CD4-positive, alpha-beta T cell treated with Interleukin-10 for 1 hour (primary cell): ENCODE results near the gene FAM117B.
"Not testable (repeated sequence)": the region's sequence is repeated elsewhere in the genome, so short reads cannot be mapped to it uniquely, and the experiment has no call there.

ENCODE experiments used
- DNase-seq: peaks from one replicate; pipeline ENCODE4 v3.0.0-alpha.2; 2020

FAM117B gene

DNA sequence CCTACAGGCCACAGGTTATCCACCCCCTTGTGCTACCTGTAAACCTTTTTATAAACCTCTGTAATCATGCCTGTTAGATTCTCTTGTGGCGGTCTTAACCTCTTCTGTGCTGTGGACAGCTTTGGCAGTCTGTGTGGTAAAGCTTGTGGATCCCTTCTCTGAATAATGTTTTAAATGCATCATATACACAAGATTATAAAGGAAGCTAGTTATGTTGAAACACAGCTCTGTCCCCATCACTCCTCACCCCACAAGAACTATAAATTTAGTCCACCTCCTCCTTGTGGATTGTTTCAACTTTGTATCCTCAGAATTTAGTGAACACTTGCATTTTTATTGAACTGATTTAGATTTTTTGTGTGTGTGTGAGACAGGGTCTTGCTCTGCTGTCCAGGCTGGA is 129.1 kb downstream of the FAM117B start:
- no peak for DNase-seq

DNA sequence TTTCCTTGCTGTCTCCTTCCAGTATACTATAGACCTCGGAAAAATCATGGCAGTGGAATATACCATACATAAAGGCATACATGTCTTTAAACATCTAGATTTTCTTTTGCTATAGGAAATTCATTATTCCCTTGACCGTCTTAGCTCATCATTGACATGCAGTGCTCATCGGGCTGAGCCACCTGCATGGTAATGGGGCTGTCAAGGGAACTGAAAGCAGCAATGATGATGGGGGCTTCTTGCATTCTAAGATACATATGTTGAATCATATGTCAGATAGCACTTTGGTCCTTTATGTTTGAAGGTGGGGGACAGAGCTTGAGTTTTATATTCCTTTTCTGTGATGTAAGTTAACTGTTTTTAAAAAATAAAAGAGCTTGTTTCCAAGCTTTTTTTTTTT is 130.2 kb downstream of the FAM117B start:
- no peak for DNase-seq

DNA sequence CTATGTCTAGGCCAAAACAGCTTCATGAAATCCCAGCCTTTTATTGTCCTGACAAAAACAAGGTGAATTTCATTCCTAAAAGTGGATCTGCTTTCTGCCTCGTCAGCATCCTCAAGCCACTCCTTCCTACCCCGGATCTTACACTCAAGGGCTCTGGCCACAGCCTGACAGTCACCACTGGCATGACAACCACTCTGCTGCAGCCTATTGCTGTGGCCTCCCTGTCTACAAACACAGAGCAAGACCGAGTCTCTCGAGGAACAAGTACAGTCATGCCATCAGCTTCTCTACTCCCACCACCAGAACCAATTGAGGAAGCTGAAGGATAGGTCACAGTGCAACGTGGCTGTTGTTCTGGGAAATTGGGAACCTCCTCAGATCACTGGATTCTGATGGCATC is 130.7 kb downstream of the FAM117B start:
- no peak for DNase-seq

DNA sequence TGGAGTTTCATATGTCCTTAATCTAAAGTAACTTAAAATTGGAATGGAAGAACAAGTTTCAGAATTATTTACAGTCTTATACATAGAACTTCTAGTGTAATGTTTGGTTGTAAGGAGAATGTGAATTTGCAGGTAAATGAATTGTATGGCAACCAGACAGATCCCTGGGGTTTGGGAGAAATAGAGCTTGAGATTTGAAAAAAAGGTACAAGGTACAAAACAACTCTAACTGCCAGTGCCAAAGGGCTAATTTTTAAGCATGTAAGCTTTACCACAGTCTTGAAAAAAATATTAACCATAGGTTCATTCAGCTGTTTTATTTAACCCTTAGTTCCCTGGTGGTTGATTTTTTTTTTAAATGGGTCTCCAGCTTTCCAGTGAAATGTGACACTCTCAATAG is 133.5 kb downstream of the FAM117B start:
- DNase-seq: no peak

DNA sequence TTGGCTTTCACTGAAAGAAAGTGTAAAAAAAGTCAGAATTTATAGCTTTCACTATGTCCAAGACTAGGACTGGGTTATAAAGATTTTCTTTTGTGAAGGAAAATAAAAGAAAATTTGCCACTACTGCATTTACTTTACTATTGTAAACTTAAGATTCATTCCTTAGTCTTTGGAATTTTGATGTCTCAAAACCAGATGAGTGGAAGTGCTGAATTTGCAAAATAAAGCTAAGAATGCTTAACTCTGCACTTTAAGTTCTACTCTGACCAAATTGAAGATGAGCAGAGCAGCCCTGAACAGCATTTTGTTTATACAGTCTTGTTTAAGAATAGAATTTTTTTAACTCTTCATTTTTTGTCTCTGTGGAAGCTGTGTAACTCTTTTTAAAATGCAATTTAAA is 134.4 kb downstream of the FAM117B start:
- no peak for DNase-seq

DNA sequence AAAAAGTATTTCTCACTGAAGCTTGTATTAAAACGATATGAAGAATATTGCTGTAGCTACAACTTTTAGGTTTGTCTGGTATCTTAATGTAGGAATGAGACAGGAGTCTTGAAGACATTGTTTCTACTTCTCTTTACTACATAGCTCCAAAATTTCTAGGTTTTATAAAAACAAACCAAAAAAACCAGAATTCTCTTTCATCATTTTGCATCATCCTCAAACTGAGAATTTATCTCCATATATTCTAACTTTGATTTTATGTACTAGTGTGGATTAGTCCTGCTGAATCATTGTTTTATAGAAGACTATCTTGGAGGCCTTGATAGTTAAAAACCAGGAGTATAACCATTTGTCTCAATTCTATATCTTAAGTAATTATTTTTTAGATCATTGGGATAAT is 136.6 kb downstream of the FAM117B start:
- DNase-seq: no peak

DNA sequence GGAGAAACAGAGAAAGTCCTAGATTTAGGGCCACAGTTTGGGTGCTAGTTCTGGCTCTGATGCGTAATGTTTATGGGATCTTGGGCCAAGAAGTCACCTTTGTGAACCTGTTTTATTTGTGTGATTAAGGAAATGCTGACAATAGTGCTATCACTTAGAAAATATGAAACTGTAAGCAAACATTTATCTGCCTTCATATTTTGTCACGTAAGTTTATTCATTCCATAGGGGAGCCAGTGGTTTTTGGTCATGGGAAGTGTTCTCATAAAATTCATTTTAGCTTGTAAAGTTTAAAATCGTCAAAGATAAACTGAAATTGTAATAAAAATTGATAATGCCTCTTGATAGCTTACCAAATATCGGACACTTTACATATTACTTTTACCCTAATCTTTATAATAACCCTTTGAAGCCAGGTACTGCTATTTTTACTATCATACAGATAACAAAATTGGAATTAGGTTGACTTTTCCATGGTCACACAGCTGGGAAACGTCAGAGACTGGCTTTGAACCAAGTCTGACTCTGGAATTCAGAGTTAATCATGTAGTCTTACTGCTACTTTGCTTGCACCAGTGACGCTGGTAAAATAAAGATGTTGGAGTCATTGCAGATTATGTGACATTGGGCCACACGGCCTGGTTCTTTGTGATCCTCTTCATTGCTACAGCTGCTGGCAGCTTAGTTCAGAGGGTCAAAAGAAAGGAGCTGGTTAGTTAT is 137.1 kb downstream of the FAM117B start:
- DNase-seq: no peak

DNA sequence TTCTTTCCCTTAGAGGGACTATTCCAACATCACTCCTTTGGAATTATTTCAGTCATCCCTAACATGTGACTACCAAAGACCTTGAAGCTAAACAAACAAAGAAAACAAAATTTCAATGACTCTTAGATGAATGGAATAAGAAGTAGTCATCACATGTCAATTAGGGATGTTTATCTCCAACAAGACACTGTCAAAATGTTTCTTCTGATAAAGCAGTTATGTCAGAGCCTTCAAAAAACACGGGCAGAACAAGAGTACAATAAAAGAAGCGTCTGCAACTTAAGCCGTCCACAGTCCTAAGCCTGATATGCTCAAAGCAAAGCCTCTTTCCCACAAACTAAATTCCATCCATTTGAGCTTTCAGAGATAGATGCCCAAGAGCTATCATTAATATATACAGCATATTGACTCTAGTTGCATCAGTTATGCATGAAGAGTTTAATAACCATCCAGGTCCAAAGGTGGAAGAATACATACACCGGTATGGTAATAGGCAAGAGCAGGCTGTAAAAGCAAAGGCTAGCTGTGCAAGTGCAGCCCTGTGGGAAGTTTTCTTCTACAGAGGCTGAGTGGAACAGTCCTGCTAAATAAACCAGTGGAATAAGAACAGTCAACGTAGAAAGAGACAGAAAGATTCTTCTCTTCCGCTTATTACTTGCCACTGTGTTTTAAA is 138.7 kb downstream of the FAM117B start:
- no peak for DNase-seq

DNA sequence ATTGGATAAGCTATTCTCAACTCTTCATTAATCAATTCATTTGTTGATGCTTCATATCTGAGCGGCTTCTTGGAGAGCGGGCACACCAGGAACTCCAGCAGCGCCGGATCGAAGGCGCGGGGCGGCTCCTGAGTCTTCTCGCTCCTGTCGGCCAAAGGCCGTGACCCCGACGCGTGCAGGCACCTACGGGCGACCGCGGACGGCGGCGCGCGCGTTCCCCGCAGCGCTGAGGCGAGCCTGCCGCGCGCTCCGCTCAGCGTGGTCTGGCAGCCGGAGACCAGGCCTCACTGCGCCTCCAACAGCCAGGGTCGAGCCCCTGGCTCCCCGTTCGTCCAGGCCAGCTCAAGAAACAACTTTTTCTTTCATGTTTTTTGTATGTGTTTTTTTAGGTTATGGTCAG is 139.3 kb downstream of the FAM117B start:
- no peak for DNase-seq

DNA sequence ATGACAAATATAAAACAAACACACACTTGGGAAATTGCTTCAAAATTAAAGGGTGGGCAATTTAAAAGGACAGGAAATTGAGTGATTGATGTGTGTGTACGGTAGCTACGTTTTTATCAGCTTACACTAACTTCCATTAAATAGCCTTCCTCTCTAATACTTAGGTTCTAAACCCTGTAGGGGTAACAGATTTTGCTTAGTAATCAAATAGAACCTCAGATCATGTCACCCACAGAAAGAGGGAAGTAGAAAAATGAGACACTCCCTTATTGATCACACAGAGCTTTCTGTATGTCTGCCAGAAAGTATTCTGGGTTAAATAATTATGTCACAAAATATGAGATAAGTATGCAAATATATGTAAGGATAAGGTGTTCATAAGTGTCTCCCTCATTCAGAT is 143.4 kb downstream of the FAM117B start:
- no peak for DNase-seq

DNA sequence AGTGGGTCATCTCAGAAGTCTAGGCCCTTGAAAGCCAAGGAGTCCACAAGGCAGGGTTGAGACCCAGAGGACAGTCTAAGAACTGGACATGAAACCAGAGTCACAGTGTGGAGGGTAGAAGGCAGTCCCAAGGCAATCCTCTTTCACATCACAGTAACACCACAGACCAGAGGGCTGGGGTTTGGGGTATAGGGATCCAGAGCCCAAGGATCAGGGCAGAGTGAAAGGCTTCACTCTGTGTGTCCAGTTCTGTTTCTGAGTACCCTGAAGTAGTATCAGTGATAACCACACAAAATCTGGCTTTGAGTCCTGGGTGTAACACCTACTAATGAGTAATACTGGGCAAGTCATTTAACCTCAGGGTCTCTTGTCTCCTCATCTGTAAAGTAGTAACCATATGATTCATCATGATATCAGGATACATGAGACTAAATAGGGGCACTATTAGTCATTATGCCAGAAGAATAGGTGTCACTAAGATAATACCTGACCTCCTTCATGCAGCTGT is 145.8 kb downstream of the FAM117B start:
- no peak for DNase-seq

DNA sequence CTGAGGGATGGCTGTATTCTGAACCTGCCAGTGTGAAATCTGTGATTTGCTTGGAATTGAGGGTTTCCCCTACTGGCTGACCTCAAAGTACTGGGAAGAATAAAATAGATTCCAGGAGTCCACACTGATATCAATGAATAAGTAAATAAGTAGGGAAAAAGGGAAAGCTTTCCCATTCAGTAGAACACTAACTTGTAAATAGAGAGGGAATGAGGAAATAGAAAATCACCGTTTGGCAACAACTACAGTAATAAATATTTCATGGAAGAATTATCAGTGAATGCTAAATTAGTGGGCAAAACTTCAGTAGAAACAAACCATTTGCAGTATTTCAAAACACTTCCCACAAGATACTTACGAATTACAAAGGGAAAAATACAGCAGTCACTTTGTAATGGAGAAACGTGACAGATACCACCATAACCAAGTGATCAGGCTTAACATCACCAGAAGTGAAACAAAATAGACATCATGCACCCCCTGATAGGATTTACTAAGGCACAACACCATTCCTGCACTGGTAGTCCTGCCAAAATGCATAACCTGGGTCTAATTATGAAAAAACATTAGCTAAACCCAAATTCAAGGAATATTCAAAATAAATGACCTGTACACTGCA is 148.3 kb downstream of the FAM117B start:
- no peak for DNase-seq

DNA sequence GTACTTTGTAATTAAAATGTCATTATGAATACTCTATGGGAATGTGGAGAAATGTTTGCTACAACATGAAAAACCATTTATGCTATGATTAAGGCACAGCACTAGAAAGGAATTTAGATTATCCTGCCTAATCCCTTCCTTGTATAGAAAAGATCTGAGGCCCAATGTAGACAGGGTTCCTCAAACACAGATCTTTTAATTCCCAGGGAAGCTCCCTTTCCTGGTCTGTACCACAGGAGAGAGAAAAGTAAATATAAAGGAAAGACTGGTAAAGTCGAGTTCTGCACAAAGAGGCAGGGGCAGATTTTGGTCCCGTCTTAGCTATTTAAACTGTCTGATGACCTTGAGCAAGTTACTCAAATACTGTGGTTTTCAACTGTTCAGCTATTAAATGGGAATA is 152.1 kb downstream of the FAM117B start:
- DNase-seq: no peak

DNA sequence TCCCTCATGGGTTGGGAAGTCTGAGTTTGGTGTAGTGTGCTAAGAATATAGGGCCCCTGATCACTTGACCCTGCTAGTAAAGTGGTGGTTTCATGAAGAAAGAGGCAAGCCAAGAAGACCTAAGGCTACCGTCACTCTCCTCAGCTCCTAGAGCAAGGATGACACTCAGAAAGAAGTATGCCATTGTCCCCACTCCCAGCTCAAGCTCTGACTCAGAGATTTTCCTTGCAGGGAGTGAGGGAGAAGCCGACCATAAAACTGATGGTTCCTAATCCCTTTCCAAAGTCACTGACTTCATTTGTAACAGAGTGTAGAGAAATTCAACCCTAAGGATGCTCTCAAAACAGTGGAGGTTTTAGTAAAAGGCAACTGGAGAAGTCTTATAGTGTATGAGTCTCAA is 155.9 kb downstream of the FAM117B start:
- DNase-seq: no peak

DNA sequence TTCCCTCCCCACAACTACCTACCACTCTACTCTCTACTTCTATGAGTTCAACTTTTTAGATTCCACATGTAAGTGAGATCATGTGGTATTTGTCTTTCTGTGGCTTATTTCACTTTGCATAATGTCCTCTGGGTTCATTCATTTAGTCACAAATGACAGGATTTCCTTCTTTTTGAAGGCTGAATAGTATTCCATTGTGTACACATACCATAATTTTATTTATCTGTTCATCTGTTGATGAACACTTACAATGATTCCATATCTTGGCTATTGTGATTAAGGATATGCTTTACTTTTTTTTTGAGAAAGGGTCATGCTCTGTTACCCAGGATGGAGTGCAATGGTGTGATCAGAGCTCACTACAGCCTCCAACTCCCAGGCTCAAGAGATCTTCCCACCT is 163.2 kb downstream of the FAM117B start:
- no peak for DNase-seq

DNA sequence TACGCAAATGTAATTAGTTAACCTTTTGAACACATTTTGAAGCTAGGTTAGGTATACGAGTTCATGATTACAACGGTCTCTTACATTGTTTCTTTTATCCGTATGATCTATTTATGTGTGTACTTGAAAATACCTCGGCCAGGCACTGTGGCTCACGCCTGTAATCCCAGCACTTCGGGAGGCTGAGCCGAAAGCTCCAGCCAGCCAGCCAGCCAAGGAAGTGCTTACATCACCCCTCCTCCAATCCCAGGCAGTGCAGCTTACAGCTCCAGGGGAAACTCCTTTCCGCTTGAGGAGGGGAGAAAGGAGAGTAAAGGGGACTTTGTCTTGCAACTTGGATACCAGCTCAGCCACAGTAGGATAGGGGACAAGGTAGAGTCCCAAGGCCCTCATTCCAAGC is 171.1 kb downstream of the FAM117B start:
- not testable (repeated sequence) for DNase-seq

DNA sequence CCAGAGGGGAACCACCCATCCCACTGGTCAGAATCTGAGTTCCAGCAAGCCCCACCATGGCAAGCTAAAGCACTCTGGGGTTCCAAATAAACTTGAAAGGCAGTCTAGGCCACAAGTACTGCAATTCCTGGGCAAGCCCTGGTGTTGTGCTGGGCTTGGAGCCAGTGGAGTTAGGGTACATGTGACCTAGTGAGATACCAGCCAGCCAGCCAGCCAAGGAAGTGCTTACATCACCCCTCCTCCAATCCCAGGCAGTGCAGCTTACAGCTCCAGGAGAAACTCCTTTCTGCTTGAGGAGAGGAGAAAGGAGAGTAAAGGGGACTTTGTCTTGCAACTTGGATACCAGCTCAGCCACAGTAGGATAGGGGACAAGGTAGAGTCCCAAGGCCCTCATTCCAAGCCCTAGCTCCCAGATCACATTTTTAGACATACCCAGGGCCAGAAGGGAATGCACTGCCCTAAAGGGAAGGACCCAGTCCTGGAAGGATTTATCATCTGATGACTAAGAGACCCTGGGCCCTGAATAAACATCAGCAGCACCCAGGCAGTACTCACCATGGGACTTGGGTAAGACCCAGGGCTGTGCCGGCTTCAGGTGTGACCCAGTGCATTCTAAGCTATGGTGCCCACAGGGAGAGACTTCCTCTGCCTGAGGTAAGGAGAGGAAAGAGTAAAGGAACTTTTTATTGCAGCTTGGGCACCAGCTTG is 172.8 kb downstream of the FAM117B start:
- DNase-seq: not testable (repeated sequence)

DNA sequence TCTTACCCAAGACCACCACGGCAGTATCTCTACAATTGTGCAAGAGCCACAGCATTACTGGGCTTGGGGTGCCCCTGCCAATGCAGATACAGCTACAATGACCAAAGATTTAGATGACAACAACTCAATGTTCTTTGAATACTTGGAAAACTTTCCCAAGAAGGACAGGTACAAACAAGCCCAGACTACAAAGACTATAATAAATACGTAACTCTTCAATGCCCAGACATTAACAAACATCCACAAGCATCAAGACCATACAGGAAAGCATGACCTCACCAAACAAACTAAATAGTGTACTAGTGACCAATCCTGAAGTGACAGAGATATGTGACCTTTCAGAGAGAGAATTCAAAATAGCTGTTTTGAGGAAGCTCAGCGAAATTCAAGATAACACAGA is 174.0 kb downstream of the FAM117B start:
- DNase-seq: no peak

DNA sequence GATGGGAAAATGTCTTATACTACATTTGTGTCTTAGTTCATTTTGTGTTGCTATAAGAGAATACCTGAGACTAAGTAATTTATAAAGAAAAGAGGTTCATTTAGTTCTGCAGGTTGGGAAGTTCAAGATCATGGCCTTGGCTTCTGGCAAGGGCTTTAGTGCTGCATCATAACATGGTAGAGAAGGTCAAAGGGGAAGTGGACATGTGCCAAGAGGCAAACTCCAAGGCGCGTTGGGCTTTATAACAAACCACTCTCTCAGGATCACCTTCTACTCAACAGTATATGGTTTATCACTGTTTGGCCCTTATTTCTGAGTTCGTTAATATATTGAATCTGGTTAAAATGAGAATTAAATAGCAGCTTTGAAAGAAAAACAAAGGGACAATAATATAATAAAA is 178.6 kb downstream of the FAM117B start:
- no peak for DNase-seq

DNA sequence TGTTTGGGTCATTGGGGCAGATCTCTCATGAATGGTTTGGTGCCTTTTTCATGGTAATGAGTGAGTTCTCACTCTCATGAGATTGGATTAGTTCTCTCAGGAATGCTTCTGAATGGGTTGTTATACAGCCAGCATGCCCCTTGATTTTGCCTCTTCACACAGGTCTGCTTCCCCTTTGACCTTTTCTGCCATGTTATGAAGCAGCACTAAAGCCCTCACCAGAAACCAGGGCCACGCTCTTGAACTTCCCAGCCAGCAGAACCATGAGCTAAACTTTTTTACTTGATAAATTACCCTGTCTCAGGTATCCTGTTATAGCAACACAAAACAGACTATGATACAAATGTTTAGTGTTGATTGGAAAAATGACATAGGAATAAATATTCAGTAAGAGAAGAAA is 179.5 kb downstream of the FAM117B start:
- no peak for DNase-seq

DNA sequence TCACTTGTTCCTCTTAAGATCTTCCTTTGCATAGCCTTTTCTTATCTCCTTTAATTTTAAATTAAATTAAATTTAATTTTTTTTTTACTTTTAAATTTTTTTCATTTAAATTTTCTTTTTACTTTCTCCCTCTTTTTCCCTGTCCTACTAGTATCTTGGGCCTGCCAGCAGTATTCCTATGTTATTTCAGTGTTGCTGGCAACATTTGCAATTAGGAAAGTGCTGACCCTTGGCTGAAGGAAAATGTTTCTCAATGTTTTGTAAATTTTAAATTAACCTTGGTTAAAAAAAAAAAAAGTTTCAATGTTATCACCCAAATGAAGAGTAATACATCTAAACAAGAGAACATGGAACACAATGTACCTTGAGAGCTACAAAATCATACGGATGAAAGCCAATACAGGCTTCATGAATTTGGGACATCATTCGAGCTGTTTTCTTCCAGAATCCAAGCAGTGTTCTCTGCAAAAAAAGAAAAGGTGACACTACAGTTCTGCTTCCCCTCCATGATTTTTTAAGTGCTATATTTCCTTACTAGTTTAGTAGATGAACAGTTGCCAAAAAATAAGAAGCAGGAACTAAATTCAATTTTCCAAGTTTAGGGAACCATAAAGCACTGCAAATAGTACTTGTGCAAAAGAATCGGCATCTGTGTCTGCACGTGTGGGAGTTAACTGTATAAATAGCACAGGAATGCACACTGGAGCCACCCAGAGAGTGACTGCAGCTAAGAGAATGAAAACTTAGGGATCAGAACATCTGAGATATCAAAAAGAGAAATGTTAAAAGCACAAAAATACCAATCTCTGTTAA is 181.0 kb downstream of the FAM117B start:
- DNase-seq: no peak

DNA sequence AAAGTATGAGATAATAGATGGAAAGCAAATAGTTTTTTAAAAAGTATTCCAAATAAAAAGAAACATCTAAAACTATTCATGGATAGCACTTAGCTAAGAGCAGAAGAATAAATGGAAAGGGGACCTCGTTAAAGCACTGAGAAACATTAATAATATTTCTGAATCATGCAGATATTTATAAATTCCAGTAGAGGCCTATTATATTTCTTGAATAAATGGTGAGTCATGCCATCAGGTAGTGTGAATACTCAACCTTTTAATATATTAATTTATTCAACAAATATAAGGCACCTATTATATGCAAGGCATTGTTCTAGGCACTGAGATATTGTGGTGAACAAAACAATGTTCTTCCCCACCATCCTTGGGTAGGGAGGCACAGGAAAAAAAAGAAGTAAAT is 183.0 kb downstream of the FAM117B start:
- DNase-seq: no peak

DNA sequence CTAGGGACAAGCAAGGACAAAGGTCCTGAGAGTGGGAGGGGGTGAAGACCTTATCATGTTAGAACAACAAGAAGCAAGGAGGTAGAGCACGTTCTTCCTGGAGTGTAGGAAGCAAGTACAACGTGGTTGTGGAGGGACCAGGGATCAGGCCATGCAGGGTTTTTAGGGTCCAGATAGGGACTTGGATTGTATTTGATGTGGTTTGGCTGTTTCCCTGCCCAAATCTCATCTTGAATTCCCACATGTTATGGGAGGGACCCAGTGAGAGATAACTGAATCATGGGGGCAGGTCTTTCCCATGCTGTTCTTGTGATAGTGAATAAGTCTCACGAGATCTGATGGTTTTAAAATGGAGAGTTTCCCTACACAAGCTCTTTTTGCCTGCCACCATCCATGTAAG is 183.6 kb downstream of the FAM117B start:
- DNase-seq: no peak
